NCI-H2227 (cell line): Measurements from ENCODE around the gene WTAP.
"Not testable (repeated sequence)": the region's sequence is repeated elsewhere in the genome, so short reads cannot be mapped to it uniquely, and the experiment has no call there.

Source experiments
- DNase-seq: peaks from one replicate; lab custom pipeline; 2025; ENCODE audit not compliant: unreplicated experiment; lab: John Stamatoyannopoulos, UW

WTAP gene

DNA sequence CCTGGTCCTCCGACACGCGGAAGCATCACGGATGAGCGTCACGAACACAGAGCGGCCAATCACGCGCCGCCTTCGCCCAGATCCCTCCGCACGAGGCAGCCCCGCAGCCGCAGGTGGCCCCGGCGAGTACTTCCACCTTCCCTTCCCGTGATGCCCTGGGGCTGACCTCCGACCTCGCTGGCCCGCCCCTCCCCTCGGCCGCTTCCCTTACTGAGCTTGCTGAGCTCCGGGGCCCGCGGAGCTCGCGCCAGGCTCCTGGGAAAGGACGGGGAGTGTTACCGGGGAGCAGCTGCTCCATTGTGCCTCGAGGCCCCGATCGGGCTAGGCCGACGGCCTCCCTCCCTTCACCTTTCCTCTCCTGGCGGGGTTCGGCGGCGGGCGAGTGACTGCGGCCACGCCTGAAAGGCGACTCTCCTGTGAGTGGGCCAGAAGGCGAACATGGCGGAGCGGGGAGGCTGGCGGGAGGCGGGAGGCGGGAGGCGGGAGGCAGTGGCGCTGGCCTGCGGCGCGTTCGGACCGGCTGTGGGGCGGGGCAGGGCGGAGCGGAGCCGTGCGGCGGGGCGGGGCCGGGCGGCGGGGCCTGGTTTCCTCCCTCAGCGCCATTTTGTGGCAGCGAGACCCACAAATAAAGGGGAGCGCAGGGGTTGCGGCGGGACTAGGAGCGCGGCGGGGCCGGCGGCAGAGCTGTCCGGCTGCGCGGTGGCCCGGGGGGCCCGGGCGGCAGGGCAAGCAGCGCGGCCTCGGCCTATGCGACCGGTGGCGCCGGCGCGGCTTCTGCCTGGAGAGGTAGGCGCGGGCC is at the start of gene WTAP:
Gene WTAP (plus strand): TSS at position 589 of the 799 bp plus-strand sequence. CDS start 8,760 bp downstream, outside the sequence.
- peak; percentile 95 for DNase-seq

DNA sequence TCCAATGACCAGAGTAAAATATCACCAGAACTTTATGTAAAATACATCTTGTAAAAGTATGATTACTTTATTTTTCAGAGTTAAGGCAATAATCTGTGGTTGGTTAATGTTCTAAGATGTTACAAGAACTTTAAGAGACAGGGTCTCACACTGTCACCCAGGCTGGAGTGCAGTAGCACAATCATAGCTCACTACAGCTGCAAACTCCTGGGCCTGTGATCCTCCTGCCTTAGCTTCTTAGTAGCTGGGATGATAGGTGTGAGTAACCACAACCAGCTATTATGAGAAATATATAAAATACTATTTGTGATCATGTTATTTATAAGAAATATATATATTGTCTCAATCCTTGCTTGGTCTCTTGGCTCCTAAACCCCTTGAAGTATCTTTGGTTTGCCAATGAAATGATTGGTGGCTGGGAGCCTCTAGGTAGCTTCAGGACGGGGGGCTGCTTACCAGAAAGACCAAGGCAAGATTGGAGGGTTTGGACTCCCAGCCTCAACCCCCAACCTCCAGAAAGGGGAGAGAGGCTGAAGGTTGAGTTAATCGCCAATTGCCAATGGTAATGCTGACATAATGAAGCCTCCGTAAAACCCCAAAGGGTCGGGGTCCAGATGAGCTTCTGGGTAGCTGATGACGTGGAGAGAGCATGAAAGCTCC is 49.7 kb upstream of the WTAP start:
- no peak for DNase-seq

DNA sequence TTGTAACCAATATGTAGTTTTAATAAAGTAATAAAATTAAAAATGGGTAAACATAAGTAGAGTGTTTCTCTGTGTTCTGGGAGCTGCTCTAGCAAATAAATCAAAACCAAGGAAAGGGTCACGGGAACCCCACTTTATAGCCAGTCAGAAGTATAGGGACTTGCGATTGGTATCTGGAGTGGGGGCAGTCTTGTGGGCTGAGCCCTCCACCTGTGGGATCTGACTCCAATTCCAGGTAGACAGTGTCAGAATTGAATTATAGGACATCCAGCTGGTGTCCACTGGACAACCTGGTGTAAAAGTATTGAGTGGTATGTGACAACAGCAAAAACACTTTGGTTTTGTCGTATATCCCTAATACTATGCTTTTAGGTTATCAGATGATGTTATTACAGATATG is 48.7 kb upstream of the WTAP start:
- DNase-seq, result no peak

DNA sequence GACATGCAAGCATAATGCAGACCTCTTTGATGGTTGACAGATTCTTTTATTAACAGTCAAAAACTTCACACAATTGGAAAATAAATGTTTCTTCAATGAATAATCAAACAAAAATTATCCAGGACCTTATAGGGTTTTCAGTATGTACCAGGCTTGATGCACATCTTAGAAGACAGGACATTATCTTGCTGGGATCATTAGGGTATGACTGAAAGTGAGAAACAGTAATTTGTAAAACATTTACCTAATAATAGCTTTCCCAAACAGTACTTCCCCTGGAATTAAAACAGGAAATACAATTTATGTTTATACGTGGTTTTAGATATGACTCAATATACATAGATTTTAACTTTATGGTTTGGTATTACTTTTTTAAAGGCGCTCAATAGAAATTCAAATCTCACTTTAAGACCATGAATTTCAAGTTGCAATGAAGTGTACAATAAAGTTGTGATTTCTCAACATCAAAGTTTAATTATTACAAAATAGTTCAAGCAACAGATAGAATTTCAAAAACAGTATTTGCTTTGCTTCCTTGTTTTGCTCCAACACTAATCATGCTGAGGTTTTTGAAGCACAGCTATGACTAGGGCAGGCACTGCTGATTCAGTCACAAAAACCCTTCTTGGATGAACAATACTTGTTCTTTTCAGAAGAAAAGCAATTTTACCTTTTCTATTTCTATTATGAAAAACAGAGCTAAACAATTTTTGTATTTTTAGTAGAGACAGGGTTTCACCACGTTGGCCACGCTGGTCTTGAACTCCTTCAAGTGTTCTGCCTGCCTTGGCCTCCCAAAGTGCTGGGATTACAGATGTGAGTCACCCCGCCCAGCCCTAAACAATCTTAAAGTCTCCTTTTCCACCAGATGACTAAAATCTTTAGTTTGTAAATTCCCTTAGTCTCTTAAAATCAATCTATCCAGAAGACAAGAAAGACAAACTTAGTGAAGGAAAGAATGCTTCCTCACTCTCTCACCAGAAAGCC is 47.9 kb upstream of the WTAP start:
- DNase-seq, result no peak

DNA sequence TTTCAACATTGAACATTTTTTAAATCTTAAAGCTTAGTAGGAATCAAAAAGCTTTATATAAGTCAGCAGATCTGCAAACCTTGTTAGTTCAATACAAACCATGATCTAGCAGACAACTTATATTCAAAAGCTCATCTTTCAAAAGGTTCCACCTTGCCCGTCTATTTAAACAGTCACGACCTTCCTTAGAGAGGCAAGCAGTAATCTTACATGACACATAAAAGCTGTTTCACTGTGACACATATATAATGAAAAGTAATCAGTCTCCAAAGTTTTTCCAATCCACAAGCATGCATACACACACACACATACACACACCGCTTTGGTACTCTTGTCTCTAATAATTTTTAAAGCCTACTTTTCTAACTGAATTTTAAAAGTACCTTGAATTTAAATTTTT is 47.2 kb upstream of the WTAP start:
- DNase-seq, result no peak

DNA sequence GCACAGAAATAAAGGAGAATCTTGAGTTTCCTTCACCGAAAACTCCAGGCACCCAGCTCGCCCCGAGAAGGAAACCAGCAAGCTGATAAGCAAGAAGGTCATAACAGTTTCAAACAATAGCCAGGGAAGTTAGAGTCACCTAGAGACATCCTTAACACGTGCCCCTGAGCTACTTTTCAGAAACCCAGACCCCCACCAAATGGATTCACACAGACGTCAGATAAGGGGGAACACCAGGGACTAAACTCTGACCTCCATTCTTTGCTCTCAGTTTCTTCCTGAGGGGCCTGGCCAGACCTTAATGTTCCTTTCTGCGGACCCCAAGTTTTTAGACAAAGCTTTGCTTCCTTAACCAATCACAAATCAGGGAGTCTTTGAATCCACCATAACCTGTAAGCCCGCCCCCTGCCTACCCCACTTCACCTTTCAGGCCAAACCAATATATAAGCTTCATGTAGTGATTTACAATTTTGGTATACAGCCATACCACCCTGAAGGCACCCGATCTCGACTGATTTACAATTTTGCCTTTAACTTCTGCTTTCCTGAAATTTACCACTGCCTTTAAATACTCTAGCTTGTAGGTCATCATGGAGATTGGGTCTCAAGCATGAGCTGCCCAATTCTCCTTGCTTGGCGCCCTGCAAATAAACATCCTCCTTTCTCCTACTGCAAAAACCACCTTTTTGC is 46.0 kb upstream of the WTAP start:
- DNase-seq, result no peak

DNA sequence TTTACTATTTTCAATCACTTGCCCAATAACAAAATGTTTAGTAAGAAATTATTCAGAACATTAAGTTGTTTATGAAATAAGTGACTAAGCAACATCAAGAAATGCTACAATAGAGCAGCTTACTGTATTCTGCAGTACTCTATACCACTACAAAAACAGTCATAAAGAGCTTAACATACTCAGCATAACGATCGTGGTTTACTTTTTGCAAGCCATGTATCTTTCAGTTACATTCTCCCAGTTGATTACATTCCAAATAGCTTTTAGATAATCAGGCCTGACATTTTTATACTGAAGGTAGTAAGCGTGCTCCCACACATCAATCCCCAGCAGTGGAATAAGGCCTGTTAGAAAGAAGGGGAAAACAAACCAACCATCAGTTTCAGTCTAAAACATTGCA is 45.0 kb upstream of the WTAP start:
- DNase-seq, result no peak

DNA sequence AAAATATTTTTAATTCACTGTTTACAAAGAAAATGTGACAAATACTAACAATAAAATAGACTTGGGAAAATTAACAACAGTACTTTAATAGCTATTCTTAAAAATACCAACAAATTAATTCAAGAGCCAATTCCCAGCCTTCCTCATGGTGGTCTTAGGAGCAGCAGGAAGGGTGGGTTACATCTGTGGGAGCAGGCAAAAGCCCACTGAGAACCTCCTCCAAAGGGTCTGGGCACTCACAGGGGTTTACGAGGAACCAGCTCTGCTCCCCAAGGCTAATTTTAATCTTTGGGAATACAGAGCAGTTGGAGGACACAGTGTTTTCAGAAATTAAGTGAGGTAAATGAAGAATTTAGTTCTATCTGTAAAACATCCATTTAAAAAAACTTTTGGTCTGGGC is 44.5 kb upstream of the WTAP start:
- DNase-seq, result no peak

DNA sequence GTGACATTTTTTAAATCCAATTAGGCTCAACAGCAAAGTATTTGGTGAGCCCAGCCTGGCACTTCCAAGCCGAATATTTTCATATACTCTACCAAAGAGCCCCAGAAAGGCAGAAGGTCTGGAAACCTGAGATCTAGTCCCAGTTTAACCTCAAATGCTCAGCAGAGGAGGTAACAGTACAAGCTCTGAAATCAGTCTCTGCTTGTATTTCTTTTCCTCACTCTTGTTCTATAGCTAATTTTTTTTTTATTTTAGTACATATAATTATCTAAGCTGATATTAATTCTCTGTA is 43.3 kb upstream of the WTAP start:
- DNase-seq, result no peak

DNA sequence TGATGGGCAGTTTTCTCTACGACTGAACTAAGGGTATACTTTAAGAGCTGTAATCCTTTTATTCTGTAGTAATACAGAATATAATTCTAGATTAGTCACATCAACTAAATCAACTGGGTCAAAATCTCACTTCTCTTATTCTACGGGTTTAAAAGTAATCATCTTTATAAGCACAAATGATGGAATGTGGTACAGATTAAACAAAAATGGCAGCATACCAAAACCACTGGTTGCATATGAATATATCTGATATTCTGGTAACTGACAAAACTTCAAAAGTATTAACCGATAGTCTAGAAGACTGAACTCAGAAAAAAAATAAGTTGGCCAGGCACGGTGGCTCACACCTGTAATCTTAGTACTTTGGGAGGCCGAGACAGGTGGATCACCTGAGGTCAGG is 41.3 kb upstream of the WTAP start:
- no peak for DNase-seq

DNA sequence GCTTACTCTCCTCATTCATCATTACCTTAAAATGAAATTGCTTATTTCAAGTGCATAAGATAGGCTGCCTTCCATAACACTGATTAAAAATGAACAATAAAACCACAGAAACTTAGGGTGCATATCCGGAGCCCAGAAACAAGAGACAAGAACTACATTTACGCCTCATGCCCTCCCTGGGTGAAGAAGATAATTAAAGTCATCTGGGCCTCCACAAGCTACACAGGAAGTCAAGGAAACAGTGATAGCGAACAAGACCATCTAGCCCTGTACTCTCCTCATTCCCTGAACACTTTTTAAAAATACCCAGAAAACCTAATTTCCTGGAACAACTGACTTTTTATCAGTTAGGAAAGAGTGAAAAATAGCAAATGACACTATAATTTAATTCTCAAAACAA is 40.6 kb upstream of the WTAP start:
- DNase-seq, result no peak

DNA sequence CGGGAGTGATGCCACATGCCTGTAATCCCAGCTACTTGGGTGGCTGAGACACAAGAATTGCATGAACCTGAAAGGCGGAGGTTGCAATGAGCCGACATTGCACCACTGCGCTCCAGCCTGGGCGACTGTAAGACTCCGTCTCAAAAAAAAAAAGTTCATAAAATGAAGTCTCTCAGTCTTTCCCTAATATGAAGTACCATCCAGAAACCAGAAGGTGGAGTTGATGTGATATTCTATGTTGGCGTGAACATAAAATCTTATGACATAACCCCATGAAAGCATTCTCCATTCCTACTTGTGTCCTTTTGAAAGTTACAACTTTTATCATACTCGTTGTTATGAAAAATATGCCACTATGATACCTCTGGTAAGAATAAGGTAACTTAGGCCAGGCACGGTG is 40.0 kb upstream of the WTAP start:
- no peak for DNase-seq

DNA sequence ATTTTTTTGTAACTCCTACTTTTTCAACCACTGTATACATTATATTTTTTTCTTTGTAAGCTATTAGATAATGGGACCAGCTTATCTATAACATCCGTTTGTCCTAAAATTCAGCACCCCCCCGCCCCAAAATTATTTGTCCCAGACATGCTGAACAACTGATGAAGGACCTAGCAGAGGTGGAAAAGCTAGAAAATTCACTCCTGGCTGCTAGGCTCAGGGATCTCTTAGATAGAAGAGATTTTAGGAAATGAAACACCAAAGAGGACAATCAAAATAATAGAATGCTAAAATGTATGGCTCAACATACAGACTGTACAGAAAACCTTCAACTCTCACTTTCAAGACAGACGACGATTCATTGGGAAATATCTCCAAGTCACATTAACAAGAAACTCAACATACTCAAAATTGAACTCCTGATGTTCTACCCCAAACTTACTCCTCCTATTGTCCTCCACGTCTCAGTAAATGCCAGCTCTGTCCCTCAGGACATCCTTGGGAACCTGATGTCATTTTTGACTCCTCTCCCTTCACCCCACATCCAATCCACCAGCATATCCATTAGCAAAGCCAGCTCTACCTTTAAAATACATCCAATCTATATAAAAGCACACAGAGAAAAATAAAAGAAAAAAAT is 38.9 kb upstream of the WTAP start:
- DNase-seq, result no peak

DNA sequence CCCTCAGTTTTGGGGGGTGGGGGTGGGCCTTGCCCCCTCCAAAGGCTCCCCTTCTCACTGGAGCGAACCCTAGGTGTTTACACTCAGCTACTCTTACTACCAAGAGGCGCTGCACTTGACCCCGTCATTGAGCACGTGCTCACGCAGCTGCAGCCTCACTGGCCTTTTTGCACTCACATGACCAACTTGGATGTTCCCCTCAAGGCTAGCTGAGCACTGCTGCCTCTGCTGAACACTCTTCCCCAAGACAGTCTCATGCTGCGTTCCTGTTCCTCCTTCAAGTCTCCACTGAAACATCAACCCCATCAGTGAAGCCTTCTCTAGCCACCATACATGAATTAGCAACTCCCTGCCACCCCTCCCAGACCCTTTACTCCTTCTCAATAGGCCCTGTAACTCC is 38.3 kb upstream of the WTAP start:
- no peak for DNase-seq

DNA sequence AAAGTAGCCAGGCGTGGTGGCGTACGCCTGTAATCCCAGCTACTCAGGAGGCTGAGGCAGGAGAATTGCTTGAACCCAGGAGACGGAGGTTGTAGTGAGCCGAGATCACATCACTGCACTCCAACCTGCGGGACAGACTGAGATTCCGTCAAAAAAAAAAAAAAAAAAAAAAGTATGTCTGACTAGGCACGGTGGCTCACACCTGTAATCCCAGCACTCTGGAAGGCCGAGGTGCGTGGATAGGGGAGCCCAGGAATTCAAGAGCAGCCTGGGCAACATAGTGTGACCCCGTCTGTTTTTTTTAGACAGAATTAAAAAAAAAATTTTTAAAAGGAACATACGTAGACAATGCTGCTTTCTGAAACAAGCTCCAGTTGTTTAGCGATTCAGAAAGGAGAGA is 37.2 kb upstream of the WTAP start:
- not testable (repeated sequence) for DNase-seq

DNA sequence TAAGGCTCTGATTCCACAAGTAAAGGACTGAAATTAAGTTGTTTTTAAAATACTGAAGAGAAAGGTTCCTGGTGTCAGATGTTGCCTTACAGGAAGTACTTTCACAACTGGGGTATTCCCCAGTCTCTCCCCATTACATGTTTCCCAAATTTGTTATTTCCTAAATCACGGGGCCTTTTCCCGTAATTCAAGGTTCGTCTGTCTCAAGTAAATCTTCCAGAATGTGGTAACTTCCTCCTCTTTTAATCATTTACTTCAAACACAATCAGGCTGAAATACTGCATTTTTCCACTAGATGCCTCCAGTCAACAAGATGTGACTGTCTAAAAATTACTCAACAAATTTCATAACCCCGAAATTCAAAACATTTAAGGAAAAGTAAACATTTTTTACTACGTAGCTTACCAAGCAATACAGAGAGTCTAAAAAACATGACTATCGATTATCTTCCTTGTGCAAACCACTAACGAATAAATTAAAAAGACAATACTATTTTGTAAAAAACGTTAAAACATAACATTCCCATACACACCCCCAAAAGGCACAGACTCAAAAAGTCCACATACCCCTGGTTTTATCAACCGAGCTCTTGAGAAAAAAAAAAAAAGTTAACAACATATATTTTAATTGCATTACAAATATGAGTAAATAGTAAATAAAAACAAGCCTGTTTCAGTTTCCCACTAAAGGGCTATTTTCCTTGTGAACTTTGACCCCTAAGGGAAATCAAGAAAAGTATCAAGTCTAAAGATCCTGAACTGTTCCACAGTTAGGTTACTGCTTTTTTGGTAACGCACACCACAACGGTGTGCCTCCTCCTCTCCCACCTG is 36.0 kb upstream of the WTAP start:
- peak; percentile 49 for DNase-seq

DNA sequence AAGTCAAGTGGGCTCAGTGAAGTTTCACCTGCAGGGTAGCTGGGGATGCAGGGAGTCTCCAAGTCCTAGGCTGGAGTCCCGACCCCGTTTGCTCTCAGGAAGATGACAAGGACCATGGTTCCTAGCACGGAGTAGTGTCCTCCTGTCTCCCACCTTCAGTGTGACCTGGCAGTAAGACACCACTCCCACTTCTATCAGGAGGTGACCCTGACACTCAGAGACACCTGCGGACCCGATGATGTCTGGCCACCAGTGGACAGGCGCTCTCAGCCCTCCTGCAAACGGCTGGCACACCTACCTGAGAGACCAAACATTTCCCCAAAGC is 35.4 kb upstream of the WTAP start:
- DNase-seq, result no peak

DNA sequence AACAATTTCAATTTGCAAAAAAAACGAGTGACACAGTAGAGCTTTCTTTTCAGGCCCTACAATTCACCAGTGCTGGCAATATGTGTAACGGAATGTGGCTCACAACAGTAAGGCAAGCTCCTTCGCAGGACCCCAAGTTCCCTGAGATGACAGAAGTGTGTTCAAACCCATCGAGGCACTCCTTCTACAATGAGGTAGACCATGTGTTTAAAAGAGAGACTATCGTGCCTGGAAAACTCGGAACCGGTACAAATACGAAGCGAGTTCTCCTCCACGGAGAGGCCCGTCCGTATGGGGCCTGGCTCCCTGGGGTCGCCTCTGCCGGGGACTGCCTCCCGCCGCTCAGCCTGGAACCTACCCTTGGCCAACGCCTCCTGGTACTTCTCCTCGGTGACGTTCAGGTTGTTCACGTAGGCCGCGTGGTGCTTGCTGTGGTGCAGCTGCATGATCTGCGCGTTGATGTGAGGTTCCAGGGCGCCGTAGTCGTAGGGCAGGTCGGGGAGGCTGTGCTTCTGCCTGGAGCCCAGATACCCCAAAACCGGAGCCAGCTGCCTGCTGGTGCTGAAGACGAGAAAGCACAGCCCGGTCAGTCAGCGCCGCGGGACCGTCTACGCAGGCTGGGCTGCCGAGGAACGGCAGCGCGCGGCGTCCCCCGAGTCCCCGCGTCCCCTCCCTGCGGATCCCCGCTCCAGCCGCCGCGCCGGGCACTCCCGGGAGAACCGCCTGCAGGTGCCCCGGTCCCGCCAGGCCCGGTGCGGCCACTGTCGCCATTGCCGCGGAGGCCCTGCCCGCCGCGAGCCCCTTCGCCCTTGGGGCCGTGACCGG is 34.8 kb upstream of the WTAP start:
- peak; percentile 27 for DNase-seq
